Activated naive CD4-positive, alpha-beta T cell treated with anti-CD3 and anti-CD28 coated beads for 36 hours (primary cell): ENCODE results near the gene SLC12A5. TPM values are rescaled to one million over a fixed set of nuclear protein-coding genes. Genes with fewer than 3 reads are reported as not detected.
A peak's percentile ranks its signal among the peaks of the same experiment; 100 is the strongest.
"Not testable (repeated sequence)": the region's sequence is repeated elsewhere in the genome, so short reads cannot be mapped to it uniquely, and the experiment has no call there.

Source experiments
- CTCF ChIA-PET: fragments of 350-600 bp; sonication (Branson Sonifier 250); formaldehyde crosslinking; loops from one replicate; lab custom pipeline; 2021; ENCODE audit warnings: antibody characterized with exemption; lab: Charles Lee
- DNase-seq: peaks from one replicate; pipeline ENCODE4 v3.0.0-alpha.2; 2020
- H3K27ac Mint-ChIP-seq: one replicate; pipeline ENCODE4 v1.8.0; 2021; ENCODE audit warnings: mild to moderate bottlenecking, mixed read lengths
- H3K27me3 Mint-ChIP-seq: one replicate; pipeline ENCODE4 v1.8.0; 2021; ENCODE audit warnings: low read depth, mixed read lengths
- H3K36me3 Mint-ChIP-seq: one replicate; pipeline ENCODE4 v1.8.0; 2021; ENCODE audit warnings: low read depth, mixed read lengths
- H3K4me1 Mint-ChIP-seq: one replicate; pipeline ENCODE4 v1.8.0; 2021; ENCODE audit warnings: low read depth, mixed read lengths
- H3K4me3 Mint-ChIP-seq: one replicate; pipeline ENCODE4 v1.8.0; 2021; ENCODE audit warnings: mild to moderate bottlenecking, moderate library complexity, mixed read lengths
- H3K9me3 Mint-ChIP-seq: one replicate; pipeline ENCODE4 v1.8.0; 2021; ENCODE audit warnings: mixed read lengths
- intact Hi-C: fragments of 100-400 bp; cut with micrococcal nuclease; formaldehyde crosslinking; loops from one replicate; pipeline ENCODE4 v1.15.1; 2023
- total RNA-seq, 2 experiments: library from RNA; stranded (reverse); gene quantifications; one replicate each; pipeline ENCODE4 v1.2.3, GENCODE V29; 2021

Gene SLC12A5
- total RNA-seq: not detected

DNA sequence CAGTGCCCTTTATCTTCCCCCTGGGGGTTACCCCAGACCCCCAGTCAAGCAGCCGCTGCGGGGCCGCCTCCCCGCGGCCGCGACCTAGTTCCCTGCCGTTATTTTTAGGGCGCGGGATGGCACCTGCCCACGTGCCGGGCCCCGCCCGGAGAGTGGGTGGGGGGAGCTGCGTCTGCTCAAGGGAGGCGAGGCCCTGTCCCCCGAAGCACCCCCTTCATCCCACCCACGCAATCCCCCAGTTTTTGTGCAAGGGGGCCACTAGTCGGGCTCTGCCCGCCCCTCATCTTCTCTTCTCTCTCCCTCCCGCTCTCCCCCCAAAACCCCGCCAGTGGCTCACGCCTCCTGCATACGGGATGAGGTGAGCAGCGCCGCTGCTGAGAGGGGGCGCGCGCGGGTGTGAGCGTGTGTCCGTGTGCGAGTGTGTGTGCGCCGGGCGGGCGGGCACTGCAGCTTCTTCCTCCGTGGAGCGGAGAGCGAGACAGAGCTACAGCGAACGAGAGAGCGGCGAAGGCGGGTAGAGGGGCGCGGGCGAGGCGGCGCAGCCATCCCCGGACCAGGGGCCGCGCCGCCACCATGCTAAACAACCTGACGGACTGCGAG, at the start of gene SLC12A5:
TSS of gene SLC12A5 (plus strand) at position 444 of the 600 bp plus-strand sequence. CDS start at position 574, 130 bp downstream.
- no peaks in the 10 kb centered on the region for H3K9me3 Mint-ChIP-seq
- CTCF ChIA-PET: interaction anchor here (1.0 to 2.7 kb wide), 3 partner anchors 14 to 16 kb away, joined by 3 to 8 read pairs (median 3); no protein-coding TSS in a partner anchor
- no peaks in the 10 kb centered on the region for H3K36me3 Mint-ChIP-seq
- H3K27ac Mint-ChIP-seq: no peak within 1 kb of the TSS
- H3K4me3 Mint-ChIP-seq: no peak within 1 kb of the TSS
- DNase-seq: no peak
- no peaks in the 10 kb centered on the region for H3K4me1 Mint-ChIP-seq
- intact Hi-C loops: loop anchor here (1.0 kb wide), 1 partner anchor 12 kb away; no protein-coding TSS in a partner anchor
- H3K27me3 Mint-ChIP-seq: peaks cover 50% of the 10 kb centered on the region

- Mint-ChIP-seq H3K27me3 (no peaks in the 10 kb centered on the region), H3K36me3 (no peaks in the 10 kb centered on the region), H3K27ac (no peak overlapping the region), H3K4me1 (peaks cover 2% of the 10 kb centered on the region), H3K9me3 (no peaks in the 10 kb centered on the region), H3K4me3 (no peak overlapping the region)
- CTCF ChIA-PET: interaction anchor here (0.5 to 3.3 kb wide), 3 partner anchors 11 to 31 kb away, joined by 3 to 24 read pairs (median 4); no protein-coding TSS in a partner anchor
- DNase-seq: no peak
- intact Hi-C loops: no loop called here
Observed at GRCh38 chr20:45981261-45981660, 47.8 kb upstream of the SLC12A5 start.

DNA sequence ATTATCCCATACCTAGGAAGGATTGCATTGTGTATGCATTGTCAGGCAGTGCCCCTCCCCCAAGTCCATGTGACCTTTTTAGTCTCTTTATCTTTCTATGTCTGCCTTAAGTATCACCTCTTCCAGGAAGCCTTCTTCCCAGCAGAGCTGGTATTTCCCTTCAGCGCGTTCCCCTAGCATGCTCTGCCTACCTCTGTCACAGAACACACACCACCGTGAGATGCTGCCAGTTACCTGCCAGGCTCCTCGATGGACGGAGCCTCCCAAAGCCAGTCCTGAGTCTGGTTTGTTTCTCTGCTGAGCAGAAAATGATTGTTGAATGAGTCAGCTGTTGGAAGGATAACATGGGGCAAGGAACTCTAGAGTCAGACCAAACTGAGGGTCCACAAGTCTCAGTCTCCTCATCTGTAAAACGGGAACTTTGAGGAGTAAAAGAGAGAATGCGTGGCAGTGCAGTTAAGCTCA, 45.7 kb upstream of the SLC12A5 start:
- CTCF ChIA-PET: interaction anchor here (0.6 to 3.3 kb wide), 3 partner anchors 14 to 164 kb away, joined by 3 to 24 read pairs (median 5); no protein-coding TSS in a partner anchor
- Mint-ChIP-seq H3K27ac (no peak overlapping the region), H3K36me3 (no peaks in the 10 kb centered on the region), H3K9me3 (no peaks in the 10 kb centered on the region), H3K27me3 (no peaks in the 10 kb centered on the region), H3K4me1 (peaks cover 2% of the 10 kb centered on the region), H3K4me3 (no peak overlapping the region)
- intact Hi-C loops: no loop called here
- no peak for DNase-seq

DNA sequence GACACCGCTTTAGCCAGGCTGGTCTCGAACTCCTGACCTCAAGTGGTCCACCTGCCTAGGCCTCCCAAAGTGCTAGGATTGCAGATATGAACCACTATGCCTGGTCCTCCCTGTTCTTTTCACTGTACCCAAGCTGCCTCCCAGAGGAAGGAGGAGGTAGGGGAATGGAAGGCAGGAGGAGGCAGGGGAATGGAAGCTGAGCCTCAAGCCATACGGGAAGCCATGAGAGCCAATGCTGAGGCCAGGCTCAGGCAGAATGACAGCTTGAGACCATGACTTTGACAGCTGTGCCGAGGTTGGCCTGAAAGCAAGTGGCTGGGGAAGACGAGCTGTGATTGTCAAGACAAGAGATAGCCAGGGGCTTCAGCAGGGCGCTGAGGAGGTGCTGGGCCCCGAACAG, 43.4 kb upstream of the SLC12A5 start:
- no peaks in the 10 kb centered on the region for H3K9me3 Mint-ChIP-seq
- H3K27me3 Mint-ChIP-seq: no peaks in the 10 kb centered on the region

GRCh38 chr20:45987108-45987780, 41.8 kb upstream of the SLC12A5 start:
- H3K9me3 Mint-ChIP-seq: no peaks in the 10 kb centered on the region
- H3K27me3 Mint-ChIP-seq: no peaks in the 10 kb centered on the region
- no peak overlapping the region for H3K4me3 Mint-ChIP-seq
- intact Hi-C loops: loop anchor here (1.0 kb wide), 2 partner anchors 26 to 100 kb away; no protein-coding TSS in a partner anchor
- no peak overlapping the region for H3K27ac Mint-ChIP-seq
- peaks cover 2% of the 10 kb centered on the region for H3K4me1 Mint-ChIP-seq
- DNase-seq: peak; percentile 85
- CTCF ChIA-PET: interaction anchor here (0.7 to 6.7 kb wide), 27 partner anchors 9 to 198 kb away, joined by 3 to 101 read pairs (median 4); partner anchors contain the start of genes DNTTIP1, WFDC3 and ZNF335
- H3K36me3 Mint-ChIP-seq: no peaks in the 10 kb centered on the region

More for the DNA sequence above, 43.4 kb upstream of the SLC12A5 start:
- CTCF ChIA-PET: interaction anchor here (0.7 to 6.7 kb wide), 7 partner anchors 11 to 343 kb away, joined by 3 to 101 read pairs (median 5); partner anchors contain the start of gene ZNF335
- no peaks in the 10 kb centered on the region for H3K36me3 Mint-ChIP-seq
- H3K27ac Mint-ChIP-seq: no peak overlapping the region
- intact Hi-C loops: no loop called here
- DNase-seq: no peak
- no peak overlapping the region for H3K4me3 Mint-ChIP-seq
- H3K4me1 Mint-ChIP-seq: peaks cover 2% of the 10 kb centered on the region

DNA sequence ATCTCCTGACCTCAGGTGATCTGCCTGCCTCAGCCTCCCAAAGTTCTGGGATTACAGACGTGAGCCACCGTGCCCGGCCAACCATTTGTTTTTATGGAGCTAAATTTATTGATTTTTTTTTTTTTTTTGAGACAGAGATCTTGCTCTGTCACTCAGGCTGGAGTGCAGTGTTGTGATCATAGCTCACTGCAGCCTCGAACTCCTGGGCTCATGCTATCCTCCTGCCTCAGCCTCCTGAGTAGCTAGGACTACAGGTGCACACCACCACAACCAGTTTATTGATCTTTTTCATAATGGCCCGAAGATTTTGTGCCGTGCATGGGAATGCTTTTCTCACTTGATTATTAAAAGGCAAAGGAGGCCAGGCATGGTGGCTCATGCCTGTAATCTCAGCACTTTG, 40.2 kb upstream of the SLC12A5 start:
- intact Hi-C loops, H3K27me3 Mint-ChIP-seq, H3K4me1 Mint-ChIP-seq, H3K4me3 Mint-ChIP-seq, H3K27ac Mint-ChIP-seq, H3K9me3 Mint-ChIP-seq, H3K36me3 Mint-ChIP-seq, DNase-seq: not testable (repeated sequence)
- CTCF ChIA-PET: interaction anchor here (0.6 to 6.7 kb wide), 7 partner anchors 10 to 436 kb away, joined by 3 to 101 read pairs (median 33); partner anchors contain the start of gene ZNF335

DNA sequence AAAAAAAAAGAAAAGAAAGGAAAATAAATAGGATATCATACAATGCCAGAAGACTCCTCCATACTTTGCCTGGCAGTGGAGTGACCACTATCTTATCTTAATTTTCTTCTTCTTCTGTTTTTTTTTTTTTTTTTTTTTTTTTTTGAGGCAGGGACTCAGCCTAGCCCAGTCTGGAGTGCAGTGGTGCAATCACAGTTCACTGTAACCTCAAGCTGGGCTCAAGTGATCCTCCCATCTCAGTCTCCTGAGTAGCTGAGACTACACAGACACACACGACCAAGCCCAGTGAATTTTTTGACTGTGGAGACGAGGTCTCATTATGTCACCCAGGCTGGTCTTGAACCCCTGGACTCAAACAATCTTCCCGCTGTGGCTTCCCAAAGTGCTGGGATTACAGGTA, 37.4 kb upstream of the SLC12A5 start:
- H3K27me3 Mint-ChIP-seq: no peaks in the 10 kb centered on the region
- intact Hi-C loops: no loop called here
- H3K4me3 Mint-ChIP-seq: no peak overlapping the region

GRCh38 chr20:45993197-45993951, 35.6 kb upstream of the SLC12A5 start:
- CTCF ChIA-PET: interaction anchor here (0.6 kb wide), 1 partner anchor 9 kb away, joined by 3 read pairs; no protein-coding TSS in a partner anchor
- Mint-ChIP-seq H3K27ac (no peak overlapping the region), H3K4me3 (no peak overlapping the region)

More for the DNA sequence above, 37.4 kb upstream of the SLC12A5 start:
- H3K36me3 Mint-ChIP-seq: no peaks in the 10 kb centered on the region
- no peak for DNase-seq
- no peak overlapping the region for H3K27ac Mint-ChIP-seq
- H3K9me3 Mint-ChIP-seq: no peaks in the 10 kb centered on the region
- CTCF ChIA-PET: interaction anchor here (6.7 kb wide), 1 partner anchor 21 kb away, joined by 101 read pairs; no protein-coding TSS in a partner anchor
- H3K4me1 Mint-ChIP-seq: peaks cover 11% of the 10 kb centered on the region

GRCh38 chr20:45994761-45995493, 34.1 kb upstream of the SLC12A5 start:
- CTCF ChIA-PET: interaction anchor here (0.9 kb wide), 2 partner anchors 14 to 20 kb away, joined by 3 read pairs; partner anchors contain the start of gene MMP9
- no peaks in the 10 kb centered on the region for H3K36me3 Mint-ChIP-seq
- no peak overlapping the region for H3K4me3 Mint-ChIP-seq
- peaks cover 43% of the 10 kb centered on the region for H3K4me1 Mint-ChIP-seq
- H3K9me3 Mint-ChIP-seq: no peaks in the 10 kb centered on the region
- no peak for DNase-seq
- no peak overlapping the region for H3K27ac Mint-ChIP-seq
- no peaks in the 10 kb centered on the region for H3K27me3 Mint-ChIP-seq
- intact Hi-C loops: no loop called here

More at GRCh38 chr20:45993197-45993951, 35.6 kb upstream of the SLC12A5 start:
- Mint-ChIP-seq H3K36me3 (no peaks in the 10 kb centered on the region), H3K4me1 (peaks cover 27% of the 10 kb centered on the region), H3K9me3 (no peaks in the 10 kb centered on the region), H3K27me3 (no peaks in the 10 kb centered on the region)
- intact Hi-C loops: no loop called here
- DNase-seq: peak; percentile 45

DNA sequence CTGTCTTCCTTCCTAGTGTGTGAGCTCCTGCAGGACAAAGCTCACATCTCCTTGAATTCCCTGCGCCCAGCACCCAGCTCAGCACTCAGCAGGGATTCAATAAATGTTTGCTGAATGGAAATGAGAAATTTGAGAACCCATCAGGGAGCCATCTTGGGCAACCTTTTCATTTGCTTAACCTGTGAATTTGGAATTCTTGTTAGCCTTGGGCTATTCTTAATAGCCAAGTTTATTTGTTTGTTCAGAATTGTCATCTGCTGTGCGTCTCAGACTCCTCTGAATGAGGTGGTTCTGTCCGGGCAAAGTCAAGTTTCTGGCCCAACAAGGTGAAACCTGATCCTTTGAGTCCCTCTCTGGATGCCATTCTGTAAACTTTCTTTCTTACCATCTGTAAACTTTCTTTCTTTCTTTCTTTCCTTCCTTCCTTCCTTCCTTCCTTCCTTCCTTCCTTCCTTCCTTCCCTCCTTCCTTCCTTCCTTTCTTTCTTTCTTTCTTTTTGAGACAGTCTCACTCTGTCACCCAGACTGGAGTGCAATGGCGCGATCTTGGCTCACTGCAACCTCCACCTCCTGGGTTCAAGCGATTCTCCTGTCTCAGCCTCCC, 33.4 kb upstream of the SLC12A5 start:
- H3K4me3 Mint-ChIP-seq, H3K27me3 Mint-ChIP-seq, H3K36me3 Mint-ChIP-seq, intact Hi-C loops, DNase-seq, H3K27ac Mint-ChIP-seq, H3K9me3 Mint-ChIP-seq: not testable (repeated sequence)
- H3K4me1 Mint-ChIP-seq: peaks cover 49% of the 10 kb centered on the region
- CTCF ChIA-PET: interaction anchor here (0.6 to 1.7 kb wide), 6 partner anchors 11 to 318 kb away, joined by 3 to 4 read pairs (median 3); partner anchors contain the start of gene MMP9

GRCh38 chr20:45997187-45997586, 31.8 kb upstream of the SLC12A5 start:
- Mint-ChIP-seq H3K36me3 (no peaks in the 10 kb centered on the region), H3K4me1 (peaks cover 64% of the 10 kb centered on the region), H3K9me3 (no peaks in the 10 kb centered on the region), H3K27ac (no peak overlapping the region), H3K27me3 (no peaks in the 10 kb centered on the region), H3K4me3 (no peak overlapping the region)
- DNase-seq: no peak
- CTCF ChIA-PET: interaction anchor here (0.7 to 6.7 kb wide), 6 partner anchors 10 to 76 kb away, joined by 3 to 58 read pairs (median 4); no protein-coding TSS in a partner anchor
- intact Hi-C loops: no loop called here
